Glomerular endothelial cell (primary cell): ENCODE data around the gene HOXA10. TPM values are rescaled to one million over a fixed set of nuclear protein-coding genes. Genes with fewer than 3 reads are reported as not detected.

Source experiments
- DNase-seq: peaks from one replicate; pipeline ENCODE4 v3.0.0-alpha.2; 2011; ENCODE audit warnings: low read depth, low spot score; ENCODE audit errors: extremely low read depth
- total RNA-seq: library from RNA; depleted of rRNA; stranded (reverse); fragments of >200 nt; gene quantifications from 2 replicates; pipeline ENCODE4 v1.2.3, GENCODE V29; 2015

Gene HOXA10
- total RNA-seq, 1 donor from 2014 or later = 8.1 TPM

GRCh38 chr7:27203964-27204594 lies 30.0 kb upstream of the HOXA10 start:
- no peak for DNase-seq

GRCh38 chr7:27203365-27203953 lies 29.3 kb upstream of the HOXA10 start:
- no peak for DNase-seq

- DNase-seq = no peak
Observed at GRCh38 chr7:27202862-27203134, 28.7 kb upstream of the HOXA10 start.

- DNase-seq = no peak
Observed at GRCh38 chr7:27202018-27202861, 28.1 kb upstream of the HOXA10 start.

- no peak for DNase-seq
Observed at GRCh38 chr7:27201580-27202017, 27.5 kb upstream of the HOXA10 start.

GRCh38 chr7:27200761-27201579 lies 26.9 kb upstream of the HOXA10 start:
- DNase-seq = no peak

DNA sequence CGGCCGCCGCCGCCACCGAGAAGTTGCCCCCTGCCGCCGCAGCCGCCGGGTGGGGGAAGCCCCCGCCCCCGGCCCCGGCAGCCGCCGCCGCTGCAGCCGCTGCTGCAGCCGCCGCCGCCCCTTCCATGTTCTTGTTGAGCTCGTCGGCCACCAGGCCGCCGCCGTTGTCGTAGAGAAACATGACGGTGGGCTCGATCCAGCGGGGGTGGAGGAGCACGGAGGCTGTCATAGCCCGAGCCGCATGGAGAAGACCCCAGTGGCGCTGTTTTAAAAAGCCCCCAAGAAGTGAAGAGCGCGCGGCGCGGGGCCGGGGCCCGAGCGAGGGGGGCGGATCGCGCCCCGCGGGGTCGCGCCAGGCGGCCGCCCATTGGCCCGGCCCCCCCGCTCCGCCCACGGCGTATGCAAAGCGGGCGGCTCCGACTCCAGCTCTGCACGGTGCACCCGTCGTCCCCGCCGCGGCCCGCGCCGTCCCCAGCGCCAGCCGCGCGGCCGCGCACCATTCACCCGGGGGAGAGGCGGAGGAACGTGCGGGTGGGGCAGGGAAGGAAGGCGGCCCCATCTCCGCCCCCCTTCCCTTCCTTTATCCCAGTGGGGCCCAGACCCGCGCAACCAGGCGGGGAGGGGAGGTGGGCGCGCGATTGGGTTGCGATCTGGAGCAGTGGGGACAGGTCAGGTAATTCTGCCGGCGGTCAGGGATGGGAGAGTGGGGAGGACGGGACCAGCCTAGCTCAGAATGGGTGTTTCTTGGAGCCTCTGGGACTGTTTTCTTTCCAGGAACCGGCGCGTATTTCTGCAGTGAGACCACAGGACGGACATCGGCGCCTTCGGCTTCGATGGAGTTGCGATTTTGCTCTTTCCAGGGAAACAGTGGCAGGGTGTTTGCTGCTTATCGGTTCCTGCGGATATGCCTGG lies 26.0 kb upstream of the HOXA10 start, which contains the start of gene HOXA13:
HOXA13 (minus strand) TSS at position 243 of the 912 bp plus-strand sequence; CDS start at position 229, 14 bp downstream.
- no peak for DNase-seq

- no peak for DNase-seq
Observed at GRCh38 chr7:27198871-27199801, 25.0 kb upstream of the HOXA10 start.

- DNase-seq = no peak
Observed at GRCh38 chr7:27198138-27198841, 24.2 kb upstream of the HOXA10 start.

DNA sequence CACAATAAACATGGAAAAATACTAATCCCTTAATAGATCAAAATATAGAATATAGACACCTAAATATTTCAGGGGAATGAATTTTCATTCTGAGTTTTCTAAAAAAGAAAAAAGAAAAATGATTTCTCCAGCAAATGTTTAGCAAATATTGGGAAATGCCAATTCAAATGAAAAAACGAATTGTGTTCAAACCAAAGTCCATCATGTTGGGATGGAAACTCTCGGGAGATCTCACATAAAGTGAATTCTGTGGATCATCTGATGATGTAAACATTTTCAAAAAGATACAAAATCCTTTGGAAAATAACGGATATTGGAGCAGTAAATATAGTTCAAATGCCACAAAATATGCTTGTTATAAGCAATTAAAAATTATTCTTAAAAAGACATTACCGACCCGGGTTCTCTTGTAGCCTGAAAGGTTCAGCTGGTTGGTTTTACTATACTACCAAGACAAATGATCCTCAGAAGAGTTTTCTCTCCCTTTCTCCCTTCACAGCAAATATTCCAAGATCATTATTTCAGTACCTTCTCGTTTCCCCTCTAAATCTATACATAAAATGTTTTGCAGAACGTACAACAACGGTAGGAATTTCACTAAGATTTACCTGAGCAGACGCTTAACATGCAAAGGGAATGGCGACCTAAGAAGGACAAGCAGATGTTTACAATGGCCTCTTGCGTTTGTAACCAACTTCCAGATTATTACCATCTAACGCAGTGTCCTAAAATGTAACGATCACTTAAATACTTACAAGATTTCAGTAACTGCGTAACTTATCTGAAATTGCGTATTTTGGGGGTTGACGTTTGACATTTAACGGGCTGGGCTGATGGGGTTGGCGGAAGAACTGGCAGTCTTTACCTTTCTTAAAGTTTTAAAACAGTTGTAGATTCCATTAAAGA lies 23.3 kb upstream of the HOXA10 start:
- DNase-seq = no peak

DNA sequence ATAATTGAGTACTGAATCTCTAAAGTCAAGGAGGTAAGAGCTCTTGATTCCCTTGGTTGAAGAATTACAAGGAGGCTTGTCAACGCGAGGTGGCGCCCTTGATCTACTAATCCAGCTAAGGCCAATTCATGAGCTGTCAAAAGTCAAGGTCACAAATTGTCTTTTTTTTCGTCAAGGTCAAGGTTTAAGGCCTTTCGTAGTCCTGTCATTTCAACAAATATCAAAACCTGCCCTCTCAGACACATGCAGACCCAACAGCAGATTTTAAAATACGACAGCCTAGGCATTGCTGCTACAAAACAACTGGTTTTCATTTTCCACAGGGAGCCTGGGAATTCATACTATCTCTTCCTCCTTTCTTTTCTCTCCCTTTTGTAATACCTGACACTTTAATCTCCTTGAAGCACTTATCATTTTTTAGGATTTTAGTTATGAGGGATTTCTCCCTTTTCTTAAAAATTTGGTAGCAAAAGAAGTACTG lies 22.2 kb upstream of the HOXA10 start:
- no peak for DNase-seq

DNA sequence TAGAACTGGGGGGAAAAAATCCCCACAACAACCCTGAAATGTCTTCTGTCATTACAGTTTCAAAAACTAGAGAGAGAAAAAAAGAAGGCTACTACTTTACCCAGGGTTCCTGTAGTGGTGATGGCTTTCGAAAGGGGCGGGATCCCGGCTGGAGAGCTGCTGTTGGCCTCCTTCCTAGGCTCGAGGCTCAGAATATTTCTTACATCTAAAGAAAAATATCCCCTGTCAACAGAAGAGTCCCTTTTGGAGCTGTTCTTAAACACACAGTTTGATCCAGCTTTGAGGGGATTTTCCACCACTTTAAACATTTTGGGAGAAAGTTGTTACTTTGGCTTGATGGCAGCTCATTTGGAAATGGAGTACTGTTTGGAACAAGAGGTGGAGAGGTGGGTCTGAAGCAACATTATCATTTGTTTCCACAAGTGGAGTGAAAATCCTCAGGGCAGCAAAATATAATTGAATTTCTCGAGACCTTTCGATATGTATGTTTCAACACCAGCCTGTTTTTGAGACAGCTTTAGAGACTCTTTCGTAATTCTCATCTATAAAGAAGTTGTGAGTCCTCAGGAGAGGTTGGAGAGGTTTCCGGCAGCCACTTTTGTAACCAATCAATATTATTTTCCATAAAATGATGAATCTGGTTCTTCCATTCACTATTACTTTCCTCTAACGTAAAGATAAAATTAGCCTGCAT lies 20.7 kb upstream of the HOXA10 start:
- DNase-seq = no peak

GRCh38 chr7:27194002-27194352 lies 19.9 kb upstream of the HOXA10 start:
- no peak for DNase-seq

- no peak for DNase-seq
Observed at GRCh38 chr7:27193335-27194001, 19.3 kb upstream of the HOXA10 start.

- DNase-seq = no peak
Observed at GRCh38 chr7:27192546-27193334, 18.6 kb upstream of the HOXA10 start.
